ENCODE results near the gene KRTAP10-1.

GRCh38 chr21:44510508-44511218 lies 29.3 kb downstream of the KRTAP10-1 start:
- TF ChIP-seq CTCF (conservative IDR thresholded peaks at IDR 0.05) (peak; percentile 86), ZFX (IDR thresholded peaks at IDR 0.05) (no peak)
